ENCODE data around the gene ZNF805. TPM values are rescaled to one million over a fixed set of nuclear protein-coding genes. Genes with fewer than 3 reads are reported as not detected.

Gene ZNF805
- total and polyA plus RNA-seq, 9 donors = 1.7 to 27.8 (median 17.1) TPM

DNA sequence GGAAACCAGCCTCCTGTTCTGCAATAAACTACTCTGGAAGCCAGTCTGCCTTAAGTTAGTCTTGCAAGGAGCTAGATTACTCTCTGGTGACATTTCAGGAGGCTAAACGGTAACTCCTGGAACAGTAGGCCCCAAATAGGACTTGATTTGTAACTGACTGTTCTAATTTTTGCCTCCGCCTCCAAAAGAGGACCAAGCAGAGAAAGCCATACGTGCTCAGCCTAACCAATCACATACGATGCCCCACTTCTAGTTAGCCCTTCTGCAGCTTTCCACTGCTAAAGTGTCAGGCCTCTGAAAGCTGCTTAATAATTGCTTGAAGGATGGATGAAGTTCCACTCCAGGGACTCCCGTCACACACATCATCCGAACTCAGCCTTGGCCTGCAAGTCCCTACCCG, 744 bp downstream of the ZNF805 start:
- Histone ChIP-seq H3K4me1 (ENCODE audit: insufficient read depth) (no peaks in the 10 kb centered on the region), H3K36me3 (no peaks in the 10 kb centered on the region), H3K4me3 (peak overlapping the region; percentile 98), H3K27ac (peak overlapping the region in 1 of 2 donors; percentile 76), H3K9me3 (no peaks in the 10 kb centered on the region), H3K27me3 (no peaks in the 10 kb centered on the region)
- no peak for TF ChIP-seq POLR2A (IDR thresholded peaks at IDR 0.05)
- TF ChIP-seq CTCF (IDR thresholded peaks at IDR 0.05) = no peak
- TF ChIP-seq EP300 (IDR thresholded peaks at IDR 0.05) = no peak
- WGBS, 3 donors = 9 to 17% (median 14%) methylated on average over 7 of the region's 7 CpGs
- intact Hi-C loops (cut with DNase I) = loop anchor here in 1 of 4 donors (5.0 kb wide), 1 partner anchor 41 kb away; the partner anchor contains the start of gene ZNF460
- DNase-seq = no peak

DNA sequence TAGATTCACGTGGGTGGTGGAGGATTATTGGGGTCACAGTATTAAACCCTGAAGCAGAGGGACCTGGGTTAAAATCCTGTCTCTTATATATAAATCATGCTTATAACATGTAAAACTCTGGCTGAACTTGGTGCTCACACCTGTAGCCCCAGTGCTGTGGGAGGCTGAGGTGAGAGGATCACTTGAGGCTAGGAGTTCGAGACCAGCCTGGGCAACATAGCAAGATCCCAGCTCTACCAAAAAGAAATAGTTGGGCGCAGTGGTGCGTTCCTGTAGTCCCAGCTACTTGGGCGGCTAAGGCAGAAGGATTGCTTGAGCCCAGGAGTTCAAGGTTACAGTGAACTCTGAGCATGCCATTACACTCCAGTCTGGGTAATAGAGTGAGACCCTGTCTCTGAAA, 2.4 kb downstream of the ZNF805 start:
- Histone ChIP-seq H3K27ac (no peak overlapping the region), H3K9me3 (peaks cover 0 to 6% of the 10 kb centered on the region in 2 donors), H3K27me3 (no peaks in the 10 kb centered on the region), H3K4me3 (no peak overlapping the region), H3K36me3 (no peaks in the 10 kb centered on the region), H3K4me1 (ENCODE audit: insufficient read depth) (no peaks in the 10 kb centered on the region)
- WGBS, 3 donors = 77 to 91% (median 86%) methylated on average over 5 of the region's 5 CpGs
- no peak for TF ChIP-seq CTCF (IDR thresholded peaks at IDR 0.05)
- TF ChIP-seq POLR2A (IDR thresholded peaks at IDR 0.05) = no peak
- no peak for TF ChIP-seq EP300 (IDR thresholded peaks at IDR 0.05)
- intact Hi-C loops (cut with DNase I) = loop anchor here in 1 of 4 donors (5.0 kb wide), 1 partner anchor 39 kb away; the partner anchor contains the start of gene ZNF460
- no peak for DNase-seq

- Histone ChIP-seq H3K4me1 (ENCODE audit: insufficient read depth) (no peaks in the 10 kb centered on the region), H3K36me3 (no peaks in the 10 kb centered on the region), H3K27me3 (no peaks in the 10 kb centered on the region), H3K9me3 (peaks cover 0 to 15% of the 10 kb centered on the region in 2 donors), H3K27ac (no peak overlapping the region), H3K4me3 (no peak overlapping the region)
- TF ChIP-seq EP300 (IDR thresholded peaks at IDR 0.05) (no peak), POLR2A (IDR thresholded peaks at IDR 0.05) (no peak), CTCF (IDR thresholded peaks at IDR 0.05) (no peak)
- DNase-seq = no peak
- WGBS, 3 donors = 95 to 97% (median 96%) methylated on average over 5 of the region's 5 CpGs
- intact Hi-C loops (cut with DNase I) = loop anchor here in 1 of 4 donors (5.0 kb wide), 1 partner anchor 38 kb away; the partner anchor contains the start of gene ZNF460
These were observed 4.1 kb downstream of the ZNF805 start for GRCh38 chr19:57244513-57244912.

DNA sequence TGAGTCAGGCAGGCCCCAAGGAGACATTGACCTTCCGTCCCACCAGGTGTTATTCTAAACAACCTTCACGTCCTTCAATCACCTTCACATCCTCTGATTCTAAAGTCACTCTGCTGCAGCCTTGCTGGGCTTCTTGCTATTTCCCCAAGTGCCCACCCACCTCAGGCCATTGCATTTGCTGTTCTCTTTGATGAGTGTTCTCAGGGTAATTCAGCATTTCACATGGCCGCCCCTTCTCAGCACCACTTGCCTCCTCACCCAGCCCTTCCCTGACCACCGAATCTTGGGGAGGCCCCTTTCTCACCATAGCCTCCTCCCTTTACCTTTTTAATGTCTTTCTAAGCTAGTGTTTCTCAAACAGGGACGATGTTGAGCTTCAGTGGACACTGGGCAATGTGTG, 4.6 kb downstream of the ZNF805 start:
- DNase-seq = no peak
- no peak overlapping the region for H3K27ac ChIP-seq
- intact Hi-C loops (cut with DNase I) = no loop called here
- TF ChIP-seq POLR2A (IDR thresholded peaks at IDR 0.05) = no peak
- no peak for TF ChIP-seq EP300 (IDR thresholded peaks at IDR 0.05)
- no peak for TF ChIP-seq CTCF (IDR thresholded peaks at IDR 0.05)
- no peaks in the 10 kb centered on the region for H3K4me1 ChIP-seq (ENCODE audit: insufficient read depth)
- no peak overlapping the region for H3K4me3 ChIP-seq
- no peaks in the 10 kb centered on the region for H3K36me3 ChIP-seq
- 92 to 96% (median 94%) methylated on average over 5 of the region's 5 CpGs for WGBS, 3 donors
- H3K9me3 ChIP-seq = peaks cover 0 to 18% of the 10 kb centered on the region in 2 donors
- no peaks in the 10 kb centered on the region for H3K27me3 ChIP-seq

Measured in ovary (tissue), 9 donors.